Activated B cell treated with CpG ODN at 0.5 μM for 24 hours (primary cell): ENCODE measurements around the gene MRPL49. TPM values are rescaled to one million over a fixed set of nuclear protein-coding genes. Genes with fewer than 3 reads are reported as not detected.
"Not testable (repeated sequence)": the region's sequence is repeated elsewhere in the genome, so short reads cannot be mapped to it uniquely, and the experiment has no call there.

Experiments used
- ATAC-seq: fragments of 200-7000 bp; cut with Tn5 transposase; one replicate; pipeline ENCODE4 v1.10.0; 2021; ENCODE audit warnings: low read depth, mild to moderate bottlenecking, moderate library complexity
- CTCF ChIA-PET: fragments of 350-600 bp; sonication (Branson Sonifier 250); formaldehyde crosslinking; loops from one replicate; lab custom pipeline; 2021; ENCODE audit warnings: antibody characterized with exemption; lab: Charles Lee
- POLR2A ChIA-PET: fragments of 350-600 bp; sonication (Branson Sonifier 250); formaldehyde crosslinking; loops from one replicate; lab custom pipeline; 2021; ENCODE audit warnings: antibody characterized with exemption; lab: Charles Lee
- DNase-seq: peaks from one replicate; pipeline ENCODE4 v3.0.0; 2022
- H3K27ac Mint-ChIP-seq: one replicate; pipeline ENCODE4 v1.8.0; 2020; ENCODE audit warnings: mixed read lengths
- H3K27me3 Mint-ChIP-seq: one replicate; pipeline ENCODE4 v1.8.0; 2021; ENCODE audit warnings: mixed read lengths
- H3K36me3 Mint-ChIP-seq: one replicate; pipeline ENCODE4 v1.8.0; 2021; ENCODE audit warnings: low read depth, mixed read lengths
- H3K4me1 Mint-ChIP-seq: one replicate; pipeline ENCODE4 v1.8.0; 2021; ENCODE audit warnings: mixed read lengths
- H3K4me3 Mint-ChIP-seq: one replicate; pipeline ENCODE4 v1.8.0; 2020; ENCODE audit warnings: mild to moderate bottlenecking, mixed read lengths
- H3K9me3 Mint-ChIP-seq: one replicate; pipeline ENCODE4 v1.8.0; 2020; ENCODE audit warnings: mixed read lengths
- intact Hi-C: fragments of 100-400 bp; cut with micrococcal nuclease; formaldehyde crosslinking; loops from one replicate; pipeline ENCODE4 v1.15.1; 2024
- total RNA-seq: library from RNA; stranded (reverse); gene quantifications from 2 replicates; pipeline ENCODE4 v1.2.3, GENCODE V29; 2022
- TF ChIP-seq, protein P1 (sequence below): fragments of 200-600 bp; IDR thresholded peaks from one replicate; pipeline ENCODE4 v1.8.0; 2022; ENCODE audit warnings: antibody characterized with exemption, mild to moderate bottlenecking

The MRPL49 gene
- total RNA-seq, 1 donor from 2014 or later, result 60.0 TPM

DNA sequence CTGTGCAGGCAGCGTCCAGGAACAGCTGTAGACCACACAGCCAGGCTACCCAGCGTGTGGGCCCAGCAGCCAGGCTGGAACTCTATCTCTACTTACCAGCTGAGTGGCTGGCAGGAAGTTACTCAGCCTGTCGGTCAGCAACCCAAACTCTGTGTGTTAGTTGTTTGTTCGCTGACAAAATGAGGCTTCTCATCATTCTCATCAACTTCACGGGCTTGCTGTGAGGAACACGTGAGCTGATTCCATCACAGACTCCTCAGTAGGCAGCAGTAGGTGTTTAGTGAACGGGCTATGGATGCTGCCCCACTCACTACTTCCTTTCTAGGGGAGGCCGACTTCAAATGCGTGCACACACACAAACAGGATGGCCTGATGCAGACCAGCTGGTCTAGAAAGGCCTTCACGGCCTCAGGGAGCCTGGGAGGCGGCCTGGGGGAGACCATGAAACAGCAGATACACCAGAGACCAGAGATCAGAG, 47.1 kb downstream of the MRPL49 start:
- Mint-ChIP-seq H3K27ac (peak overlapping the region; percentile 87), H3K4me1 (peaks cover 12% of the 10 kb centered on the region), H3K9me3 (no peaks in the 10 kb centered on the region), H3K27me3 (no peaks in the 10 kb centered on the region), H3K36me3 (no peaks in the 10 kb centered on the region), H3K4me3 (no peak overlapping the region)
- DNase-seq (no peak), ATAC-seq (peak; percentile 62)
- intact Hi-C loops, result no loop called here
- ChIA-PET POLR2A (interaction anchor here (0.6 to 4.0 kb wide), 8 partner anchors 9 to 92 kb away, joined by 3 to 27 read pairs (median 4); partner anchors contain the start of genes FAU, MRPL49, POLA2 and SYVN1), CTCF (interaction anchor here (0.7 kb wide), 1 partner anchor 59 kb away, joined by 3 read pairs; no protein-coding TSS in a partner anchor)
- TF ChIP-seq, protein P1, sequence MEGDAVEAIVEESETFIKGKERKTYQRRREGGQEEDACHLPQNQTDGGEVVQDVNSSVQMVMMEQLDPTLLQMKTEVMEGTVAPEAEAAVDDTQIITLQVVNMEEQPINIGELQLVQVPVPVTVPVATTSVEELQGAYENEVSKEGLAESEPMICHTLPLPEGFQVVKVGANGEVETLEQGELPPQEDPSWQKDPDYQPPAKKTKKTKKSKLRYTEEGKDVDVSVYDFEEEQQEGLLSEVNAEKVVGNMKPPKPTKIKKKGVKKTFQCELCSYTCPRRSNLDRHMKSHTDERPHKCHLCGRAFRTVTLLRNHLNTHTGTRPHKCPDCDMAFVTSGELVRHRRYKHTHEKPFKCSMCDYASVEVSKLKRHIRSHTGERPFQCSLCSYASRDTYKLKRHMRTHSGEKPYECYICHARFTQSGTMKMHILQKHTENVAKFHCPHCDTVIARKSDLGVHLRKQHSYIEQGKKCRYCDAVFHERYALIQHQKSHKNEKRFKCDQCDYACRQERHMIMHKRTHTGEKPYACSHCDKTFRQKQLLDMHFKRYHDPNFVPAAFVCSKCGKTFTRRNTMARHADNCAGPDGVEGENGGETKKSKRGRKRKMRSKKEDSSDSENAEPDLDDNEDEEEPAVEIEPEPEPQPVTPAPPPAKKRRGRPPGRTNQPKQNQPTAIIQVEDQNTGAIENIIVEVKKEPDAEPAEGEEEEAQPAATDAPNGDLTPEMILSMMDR, result no peak

DNA sequence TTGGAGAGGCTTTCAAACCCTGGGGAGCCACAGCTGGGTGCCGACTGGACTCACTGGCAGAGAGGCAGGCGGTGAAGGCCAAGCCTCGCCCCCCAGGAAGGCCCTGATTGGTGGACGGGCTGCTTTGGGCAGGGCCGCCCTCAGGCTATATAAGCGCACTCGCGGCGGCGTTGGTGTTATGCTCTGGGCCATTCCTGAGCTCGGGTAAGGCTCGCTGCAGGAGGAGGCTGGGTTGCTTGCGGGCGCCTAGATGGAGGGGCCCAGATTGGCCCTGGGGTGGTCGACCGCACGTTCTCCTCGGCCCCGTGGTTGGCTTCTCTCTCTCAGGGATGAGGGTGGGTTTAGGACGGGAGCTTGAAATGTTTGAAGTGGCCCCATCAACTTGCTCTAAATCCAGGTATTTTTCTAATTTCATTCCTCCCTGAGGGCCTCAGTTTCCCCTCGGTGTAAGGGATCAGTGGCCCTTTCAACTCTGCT, 48.0 kb downstream of the MRPL49 start, which contains the start of gene SPDYC:
TSS of gene SPDYC (plus strand) at position 176 of the 477 bp plus-strand sequence. CDS start 1,125 bp downstream, outside the sequence.
- Mint-ChIP-seq H3K27ac (peak within 1 kb of the TSS; percentile 87), H3K36me3 (peaks cover 3% of the 10 kb centered on the region), H3K4me1 (peaks cover 15% of the 10 kb centered on the region), H3K27me3 (no peaks in the 10 kb centered on the region), H3K4me3 (no peak within 1 kb of the TSS), H3K9me3 (no peaks in the 10 kb centered on the region)
- ChIA-PET CTCF (no interaction called here), POLR2A (interaction anchor here (0.5 to 4.0 kb wide), 3 partner anchors 36 to 160 kb away, joined by 3 to 27 read pairs (median 8); partner anchors contain the start of genes FAU, MRPL49 and SYVN1)
- TF ChIP-seq, protein P1, result no peak
- intact Hi-C loops, result no loop called here
- no peak for ATAC-seq
- no peak for DNase-seq

DNA sequence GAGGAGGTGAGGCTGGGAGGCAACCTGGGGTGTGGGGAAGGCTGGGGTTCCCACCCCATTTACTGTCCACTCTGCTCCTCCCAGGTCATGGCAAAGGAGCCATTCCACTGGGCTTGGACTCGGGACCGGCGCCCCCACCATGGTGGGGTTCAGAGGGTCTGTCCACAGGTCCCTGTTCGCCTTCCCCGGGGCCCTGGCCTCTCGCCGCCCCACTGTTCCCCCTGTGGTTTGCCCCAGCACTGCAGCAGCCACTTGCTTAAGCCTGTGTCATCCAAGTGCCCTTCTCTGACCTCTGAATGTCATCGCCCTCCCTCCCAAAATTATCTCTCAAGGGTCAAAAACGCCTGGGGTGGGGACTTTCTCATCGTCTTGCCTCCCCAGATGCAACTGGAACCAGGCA, 50.5 kb downstream of the MRPL49 start:
- intact Hi-C loops, result no loop called here
- Mint-ChIP-seq H3K27me3 (no peaks in the 10 kb centered on the region), H3K4me3 (no peak overlapping the region), H3K9me3 (no peaks in the 10 kb centered on the region), H3K36me3 (peaks cover 5% of the 10 kb centered on the region), H3K4me1 (peaks cover 15% of the 10 kb centered on the region), H3K27ac (no peak overlapping the region)
- ChIA-PET POLR2A (interaction anchor here (0.6 kb wide), 1 partner anchor 73 kb away, joined by 3 read pairs; no protein-coding TSS in a partner anchor), CTCF (interaction anchor here (1.5 kb wide), 1 partner anchor 60 kb away, joined by 5 read pairs; the partner anchor contains the start of gene TM7SF2)
- ATAC-seq (no peak), DNase-seq (no peak)
- TF ChIP-seq, protein P1, result no peak

DNA sequence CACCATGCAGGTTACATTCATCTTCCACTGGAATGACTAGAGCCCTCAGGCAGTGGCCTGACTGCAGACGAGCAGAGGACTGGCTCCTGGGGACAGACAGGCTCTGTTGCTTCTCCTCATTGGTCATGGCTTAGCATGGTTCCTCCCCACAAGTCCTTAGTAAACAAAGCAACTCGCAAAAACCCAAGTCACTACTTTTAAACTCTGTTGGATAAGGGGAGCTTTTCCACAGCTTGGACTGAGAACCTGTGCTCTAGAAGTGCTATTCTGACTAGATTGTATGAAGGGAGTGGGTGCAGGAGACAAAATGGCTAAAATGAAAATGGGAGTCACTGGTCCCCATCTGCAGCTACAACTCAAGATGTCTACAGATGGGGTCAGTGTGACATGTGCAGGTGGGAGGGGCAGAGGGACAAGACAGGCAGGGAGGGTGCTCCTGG, 52.5 kb downstream of the MRPL49 start:
- ATAC-seq, H3K27ac Mint-ChIP-seq, H3K4me1 Mint-ChIP-seq, H3K9me3 Mint-ChIP-seq, intact Hi-C loops, H3K4me3 Mint-ChIP-seq, DNase-seq, H3K27me3 Mint-ChIP-seq, CTCF ChIA-PET: not testable (repeated sequence)
- peaks cover 13% of the 10 kb centered on the region for H3K36me3 Mint-ChIP-seq
- POLR2A ChIA-PET, result interaction anchor here (1.8 to 9.3 kb wide), 2 partner anchors 43 to 53 kb away, joined by 5 to 163 read pairs; partner anchors contain the start of genes FAU, MRPL49 and SYVN1

Other genes with a start within 250 kb of the MRPL49 start
- gene EHD1, start 243.7 kb upstream of the MRPL49 start, total RNA-seq, result 357 and 360 TPM in 2 replicates
- 31.2 and 35.0 TPM in 2 replicates for gene ATG2A, start 205.1 kb upstream of the MRPL49 start, total RNA-seq
- gene PPP2R5B, start 197.6 kb upstream of the MRPL49 start, total RNA-seq, result 12.0 and 12.6 TPM in 2 replicates
- gene GPHA2, start 186.4 kb upstream of the MRPL49 start, total RNA-seq, result 0.33 and 0.71 TPM in 2 replicates
- gene MAJIN, start 150.2 kb upstream of the MRPL49 start, total RNA-seq, result 0.20 and 1.5 TPM in 2 replicates
- gene BATF2, start 125.3 kb upstream of the MRPL49 start, total RNA-seq, result 0.07 and 0.24 TPM in 2 replicates
- 65.6 and 79.4 TPM in 2 replicates for gene ARL2, start 108.2 kb upstream of the MRPL49 start, total RNA-seq
- gene SNX15, start 94.9 kb upstream of the MRPL49 start, total RNA-seq, result 17.3 and 19.3 TPM in 2 replicates
- 3.8 and 5.4 TPM in 2 replicates for gene SAC3D1, start 81.1 kb upstream of the MRPL49 start, total RNA-seq
- 11.3 and 13.4 TPM in 2 replicates for gene NAALADL1, start 63.8 kb upstream of the MRPL49 start, total RNA-seq
- 2.6 and 3.4 TPM in 2 replicates for gene CDCA5, start 38.3 kb upstream of the MRPL49 start, total RNA-seq
- 35.7 and 36.6 TPM in 2 replicates for gene ZFPL1, start 38.1 kb upstream of the MRPL49 start, total RNA-seq
- gene VPS51, start 26.1 kb upstream of the MRPL49 start, total RNA-seq, result 224 and 243 TPM in 2 replicates
- 24.6 and 25.4 TPM in 2 replicates for gene TM7SF2, start 10.4 kb upstream of the MRPL49 start, total RNA-seq
- 11.3 and 13.4 TPM in 2 replicates for gene ZNHIT2, start 4.6 kb upstream of the MRPL49 start, total RNA-seq
- 1,416 and 1,501 TPM in 2 replicates for gene FAU, start 187 bp upstream of the MRPL49 start, total RNA-seq
- 232 and 238 TPM in 2 replicates for gene SYVN1, start 12.2 kb downstream of the MRPL49 start, total RNA-seq
- gene SPDYC, start 47.9 kb downstream of the MRPL49 start, total RNA-seq, result not detected in 2 replicates
- 239 and 260 TPM in 2 replicates for gene CAPN1, start 59.6 kb downstream of the MRPL49 start, total RNA-seq
- gene POLA2, start 139.6 kb downstream of the MRPL49 start, total RNA-seq, result 37.1 and 43.4 TPM in 2 replicates
- gene CDC42EP2, start 192.5 kb downstream of the MRPL49 start, total RNA-seq, result 0.18 and 0.83 TPM in 2 replicates
- 88.3 and 89.6 TPM in 2 replicates for gene DPF2, start 211.5 kb downstream of the MRPL49 start, total RNA-seq
- 1.4 and 1.6 TPM in 2 replicates for gene TIGD3, start 232.4 kb downstream of the MRPL49 start, total RNA-seq